Stimulated activated CD4-positive, alpha-beta T cell treated with anti-CD3 and anti-CD28 coated beads, TNF-alpha, amount 100 ng/mL, for 48 hours (primary cell): ENCODE data around the gene AIFM3.

ENCODE experiments used
- DNase-seq, 3 donors: peaks; one replicate each; pipeline ENCODE4 v3.0.0-alpha.2; 2020; ENCODE audit warnings: low read depth in 3 of 3

AIFM3 gene

DNA sequence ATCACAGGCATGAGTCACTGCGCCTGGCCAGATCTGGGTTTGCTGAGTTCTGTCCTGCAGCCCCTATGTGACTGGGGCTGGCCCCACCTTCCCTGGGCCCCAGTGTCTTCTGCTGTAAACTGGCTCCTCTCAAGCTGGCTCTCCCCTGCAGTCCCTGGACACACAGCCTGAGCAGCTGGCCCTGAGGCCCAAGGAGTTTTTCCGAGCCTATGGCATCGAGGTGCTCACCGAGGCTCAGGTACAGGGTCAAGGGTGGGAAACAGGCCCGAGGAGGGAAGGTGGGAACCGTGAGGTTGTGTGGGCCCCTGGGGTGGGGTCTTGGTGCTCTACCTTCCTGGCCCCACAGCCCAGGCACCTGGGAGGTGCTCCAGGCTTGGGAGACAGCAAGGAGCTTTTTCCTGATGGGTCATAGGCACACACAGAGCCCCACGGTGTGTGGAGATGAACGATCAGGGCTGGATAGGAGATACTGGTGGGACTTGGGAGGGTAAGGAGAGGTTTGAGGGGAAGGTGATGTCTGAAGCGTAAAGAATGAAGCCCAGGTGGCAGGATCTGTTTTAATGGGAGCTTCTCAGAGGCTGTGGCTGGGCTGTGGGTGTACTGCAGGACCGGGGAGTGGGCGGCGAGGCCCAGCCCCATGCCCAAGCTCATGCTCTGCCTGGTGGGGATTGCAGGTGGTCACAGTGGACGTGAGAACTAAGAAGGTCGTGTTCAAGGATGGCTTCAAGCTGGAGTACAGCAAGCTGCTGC, 8.7 kb downstream of the AIFM3 start:
- DNase-seq: no peak

DNA sequence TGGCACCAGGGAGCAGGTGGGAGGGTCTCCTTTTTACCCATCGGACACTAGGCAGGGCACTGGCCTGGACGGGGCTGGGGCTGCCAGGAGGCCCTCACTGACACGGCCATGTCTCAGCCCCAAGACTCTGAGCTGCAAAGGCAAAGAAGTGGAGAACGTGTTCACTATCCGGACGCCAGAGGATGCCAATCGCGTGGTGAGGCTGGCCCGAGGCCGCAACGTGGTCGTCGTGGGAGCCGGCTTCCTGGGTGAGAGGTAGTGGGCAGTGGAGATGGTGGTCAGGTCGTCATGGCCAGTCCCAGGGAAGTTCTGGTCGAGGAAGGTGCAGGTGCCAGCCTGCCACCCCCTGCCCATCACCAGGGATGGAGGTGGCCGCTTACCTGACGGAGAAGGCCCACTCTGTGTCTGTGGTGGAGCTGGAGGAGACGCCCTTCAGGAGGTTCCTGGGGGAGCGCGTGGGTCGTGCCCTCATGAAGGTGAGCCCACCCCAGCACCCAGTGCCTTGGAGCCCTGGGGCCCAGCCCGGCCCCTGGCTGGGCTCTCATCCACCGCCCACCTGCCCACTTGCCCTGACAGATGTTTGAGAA, 9.3 kb downstream of the AIFM3 start:
- no peak for DNase-seq

DNA sequence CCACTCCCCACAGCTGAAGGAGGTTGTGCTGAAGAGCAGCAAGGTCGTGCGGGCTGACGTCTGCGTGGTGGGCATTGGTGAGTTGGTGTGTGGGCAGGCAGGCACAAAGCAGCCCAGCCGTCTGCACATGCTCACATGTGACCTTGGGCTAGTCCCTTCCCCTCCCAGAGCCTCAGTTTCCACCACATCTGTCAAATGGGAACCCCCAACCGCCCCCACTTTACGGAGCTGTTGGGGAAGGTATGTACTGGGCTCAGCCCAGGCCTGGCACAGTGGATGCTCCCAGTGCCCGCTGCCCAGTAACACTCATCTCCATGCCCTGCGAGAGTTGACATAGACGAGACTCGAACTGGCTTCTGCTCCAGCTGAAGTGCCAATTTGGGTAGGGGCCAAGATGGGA, 10.0 kb downstream of the AIFM3 start:
- no peak for DNase-seq

DNA sequence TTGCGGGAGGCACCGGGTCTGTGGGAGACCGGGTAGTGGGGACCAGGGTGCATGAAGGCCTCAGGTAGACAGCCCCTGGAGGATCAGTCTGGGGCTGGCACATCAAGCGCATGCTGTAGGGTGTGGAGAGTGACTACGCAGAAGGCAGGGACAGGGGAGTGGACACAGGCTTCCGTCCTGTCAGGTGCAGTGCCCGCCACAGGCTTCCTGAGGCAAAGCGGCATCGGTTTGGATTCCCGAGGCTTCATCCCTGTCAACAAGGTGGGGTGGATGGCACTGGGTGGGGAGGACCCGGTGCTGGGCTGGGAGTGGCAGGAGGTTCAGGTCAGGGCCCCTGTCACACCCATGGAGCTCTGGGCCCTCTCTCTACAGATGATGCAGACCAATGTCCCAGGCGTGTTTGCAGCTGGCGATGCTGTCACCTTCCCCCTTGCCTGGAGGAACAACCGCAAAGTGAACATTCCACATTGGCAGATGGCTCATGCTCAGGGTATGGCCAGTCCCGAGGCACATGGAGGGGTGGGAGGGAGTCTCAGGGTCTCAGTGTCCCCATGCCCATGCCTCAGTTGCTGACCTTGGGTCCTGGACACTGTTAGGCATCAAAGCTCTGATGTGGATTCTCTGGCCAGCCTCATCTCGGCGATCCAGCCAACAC, 10.6 kb downstream of the AIFM3 start:
- no peak for DNase-seq

DNA sequence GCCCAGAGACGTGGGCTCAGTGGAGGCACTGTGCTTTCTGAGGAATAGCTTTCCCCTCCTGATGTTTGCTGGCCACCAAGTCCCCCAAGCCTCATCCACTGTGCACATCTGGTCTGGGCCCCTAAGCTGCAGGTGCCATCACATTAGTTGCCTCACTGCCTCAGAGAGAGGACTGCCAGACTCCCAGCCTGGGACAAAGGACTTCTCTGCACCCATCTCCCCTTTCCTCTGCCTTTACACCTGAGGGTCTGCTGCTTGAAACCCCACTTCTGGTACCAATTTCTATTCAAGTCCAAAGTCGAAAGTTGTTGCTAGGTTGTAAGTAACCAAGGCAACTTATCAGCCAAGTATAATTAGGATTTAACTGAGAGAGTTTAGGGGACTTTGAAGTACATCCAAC, 11.4 kb downstream of the AIFM3 start:
- DNase-seq: no peak

DNA sequence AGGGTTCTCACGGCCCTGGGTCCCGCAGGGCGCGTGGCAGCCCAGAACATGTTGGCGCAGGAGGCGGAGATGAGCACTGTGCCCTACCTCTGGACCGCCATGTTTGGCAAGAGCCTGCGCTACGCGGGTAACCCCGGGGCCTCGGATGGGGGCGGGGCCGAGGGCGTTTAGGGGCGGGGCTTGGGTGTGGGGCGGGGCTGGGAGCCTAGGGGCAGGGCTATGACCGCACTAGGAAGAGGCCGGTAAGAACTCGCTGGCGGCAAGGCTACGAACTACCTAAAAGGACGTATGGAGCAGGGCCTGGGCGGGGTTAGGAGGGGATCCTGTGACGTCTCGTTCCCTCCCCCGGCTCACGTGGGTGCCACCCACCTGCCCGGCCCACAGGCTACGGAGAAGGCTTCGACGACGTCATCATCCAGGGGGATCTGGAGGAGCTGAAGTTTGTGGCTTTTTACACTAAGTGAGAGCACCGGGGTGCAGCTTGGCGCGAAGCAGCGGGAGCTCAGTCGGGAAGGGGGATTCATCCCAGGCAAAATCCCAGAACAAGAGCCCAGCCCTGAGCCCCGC, 12.3 kb downstream of the AIFM3 start:
- peak; percentile 39 to 68 (median 57) for DNase-seq

DNA sequence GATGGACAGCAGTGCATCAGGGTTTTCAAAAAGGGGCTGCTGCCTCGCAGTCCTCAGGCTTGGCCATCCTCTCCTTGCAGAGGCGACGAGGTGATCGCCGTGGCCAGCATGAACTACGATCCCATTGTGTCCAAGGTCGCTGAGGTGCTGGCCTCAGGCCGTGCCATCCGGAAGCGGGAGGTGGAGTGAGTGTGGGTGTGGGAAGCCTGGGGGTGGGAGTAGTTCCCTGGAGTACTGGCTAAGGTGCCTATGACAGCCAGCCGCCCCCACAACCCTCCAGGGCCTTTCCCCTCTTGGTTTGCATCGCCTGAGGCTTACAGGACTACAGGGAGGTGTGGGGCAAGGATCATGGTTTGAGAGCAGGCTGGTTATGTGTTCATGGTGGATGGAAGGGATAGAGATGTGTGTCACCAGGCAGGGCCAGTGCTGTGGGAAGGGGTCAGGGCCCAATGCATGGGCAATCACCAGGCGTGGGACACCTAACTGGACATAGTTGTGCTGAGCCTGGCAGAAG, 12.9 kb downstream of the AIFM3 start:
- no peak for DNase-seq

DNA sequence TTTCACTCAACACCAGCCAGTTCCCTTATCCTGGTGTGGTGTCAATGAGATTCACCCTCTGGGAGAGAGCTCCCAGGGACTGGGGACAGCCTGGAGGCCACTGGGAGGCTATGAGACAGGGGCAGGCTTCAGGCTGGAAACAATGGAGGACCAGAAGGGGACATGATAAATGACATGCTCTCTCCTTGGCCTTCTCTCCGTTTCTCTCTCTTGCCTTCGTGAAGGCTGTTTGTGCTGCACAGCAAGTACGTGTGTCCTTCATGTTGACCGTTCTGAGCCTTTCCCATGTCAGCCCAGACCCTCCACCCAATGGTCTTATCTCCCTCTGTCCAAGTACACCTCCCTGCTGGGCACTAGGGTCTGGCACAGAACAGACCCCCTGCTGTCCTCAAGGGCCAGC, 13.5 kb downstream of the AIFM3 start:
- DNase-seq: no peak

DNA sequence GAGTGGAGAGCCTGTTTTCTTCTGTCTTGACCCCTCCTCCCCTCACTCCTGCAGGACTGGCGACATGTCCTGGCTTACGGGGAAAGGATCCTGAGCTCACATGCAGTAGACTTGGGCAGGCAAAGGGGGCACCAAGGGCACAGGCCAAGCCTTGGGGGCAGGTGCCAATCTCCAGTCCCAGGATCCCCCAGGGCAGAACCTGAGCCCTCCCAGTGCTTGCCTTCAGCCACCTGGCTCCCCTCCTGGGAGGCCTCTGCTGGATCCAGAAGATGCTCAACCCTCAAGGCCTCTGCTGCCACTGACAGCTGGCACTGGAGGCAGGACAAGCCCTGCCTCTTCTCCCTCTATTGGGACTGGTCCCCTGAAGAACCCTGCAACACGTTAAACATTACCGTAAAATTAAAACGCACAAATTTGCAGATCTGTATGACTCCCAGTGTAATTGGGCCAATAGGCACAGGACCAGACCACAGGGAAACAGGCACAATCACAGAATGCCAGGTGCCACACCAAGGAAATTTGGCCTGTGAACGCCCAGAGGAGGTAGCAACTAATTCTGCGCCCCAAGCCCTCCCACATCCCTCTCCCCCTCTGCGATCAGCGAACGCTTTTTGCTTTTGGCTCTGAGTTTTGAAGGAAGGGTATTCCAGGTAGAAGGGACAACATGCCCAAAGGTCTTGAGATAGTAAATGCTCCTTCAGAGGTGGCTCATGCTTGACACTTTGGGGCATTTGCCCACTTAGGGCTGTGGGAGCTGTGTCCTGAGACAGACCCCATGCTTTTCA, 14.1 kb downstream of the AIFM3 start:
- no peak for DNase-seq

DNA sequence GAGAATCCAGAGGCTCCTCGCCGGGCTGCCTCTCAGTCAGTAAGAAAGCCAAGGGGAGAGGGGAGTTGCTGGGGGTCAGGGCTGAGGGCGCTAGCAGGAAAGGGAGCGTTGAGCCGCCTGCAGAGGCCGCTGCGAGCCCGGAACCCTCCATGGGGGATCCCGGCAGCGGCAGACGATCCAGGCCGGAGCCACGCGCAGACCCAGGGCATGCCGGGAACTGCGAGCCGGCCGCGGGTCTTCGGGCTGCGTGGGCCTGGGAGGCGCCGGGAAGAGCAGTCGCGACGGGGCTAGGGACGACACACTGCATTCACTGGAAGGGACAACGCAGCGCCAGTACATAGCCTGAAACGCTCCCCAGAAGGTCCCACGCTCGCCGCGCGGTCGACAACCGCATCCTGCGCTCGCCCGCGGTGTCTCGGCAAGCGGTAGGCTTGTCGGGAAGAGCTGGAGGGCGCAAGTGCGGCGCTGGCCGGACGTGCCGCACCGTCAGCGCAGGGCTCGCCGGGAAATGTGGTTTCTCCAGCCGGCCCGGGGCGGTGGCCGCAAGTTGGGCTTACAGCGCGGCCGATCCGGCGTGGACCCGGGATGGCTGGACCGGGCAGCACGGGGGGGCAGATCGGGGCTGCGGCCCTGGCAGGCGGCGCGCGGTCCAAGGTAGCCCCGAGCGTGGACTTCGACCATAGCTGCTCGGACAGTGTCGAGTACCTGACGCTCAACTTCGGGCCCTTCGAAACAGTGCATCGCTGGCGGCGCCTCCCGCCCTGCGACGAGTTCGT, 14.9 kb downstream of the AIFM3 start, which contains the start of gene LZTR1:
Gene LZTR1, plus strand, starts transcription at position 511 of the 776 bp plus-strand sequence. Its CDS starts 75 bp downstream, at position 586.
- peak; percentile 43 to 58 (median 53) for DNase-seq

DNA sequence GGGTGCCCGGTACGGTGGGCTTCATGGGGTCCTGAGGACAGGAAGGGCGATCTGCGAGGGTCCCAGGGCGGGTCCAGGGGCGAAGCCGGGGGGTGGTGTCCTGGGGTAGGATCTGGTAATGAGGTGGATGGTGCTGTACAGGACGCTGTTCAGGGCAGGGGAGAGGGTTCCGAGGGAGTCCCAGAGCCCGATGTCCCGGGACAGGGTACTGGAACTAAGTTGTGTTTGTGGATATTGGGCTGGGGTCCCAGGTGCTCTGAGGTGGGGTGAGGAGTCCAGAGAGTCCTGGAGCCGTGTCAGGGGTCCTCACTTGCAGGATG, 15.5 kb downstream of the AIFM3 start:
- no peak for DNase-seq

DNA sequence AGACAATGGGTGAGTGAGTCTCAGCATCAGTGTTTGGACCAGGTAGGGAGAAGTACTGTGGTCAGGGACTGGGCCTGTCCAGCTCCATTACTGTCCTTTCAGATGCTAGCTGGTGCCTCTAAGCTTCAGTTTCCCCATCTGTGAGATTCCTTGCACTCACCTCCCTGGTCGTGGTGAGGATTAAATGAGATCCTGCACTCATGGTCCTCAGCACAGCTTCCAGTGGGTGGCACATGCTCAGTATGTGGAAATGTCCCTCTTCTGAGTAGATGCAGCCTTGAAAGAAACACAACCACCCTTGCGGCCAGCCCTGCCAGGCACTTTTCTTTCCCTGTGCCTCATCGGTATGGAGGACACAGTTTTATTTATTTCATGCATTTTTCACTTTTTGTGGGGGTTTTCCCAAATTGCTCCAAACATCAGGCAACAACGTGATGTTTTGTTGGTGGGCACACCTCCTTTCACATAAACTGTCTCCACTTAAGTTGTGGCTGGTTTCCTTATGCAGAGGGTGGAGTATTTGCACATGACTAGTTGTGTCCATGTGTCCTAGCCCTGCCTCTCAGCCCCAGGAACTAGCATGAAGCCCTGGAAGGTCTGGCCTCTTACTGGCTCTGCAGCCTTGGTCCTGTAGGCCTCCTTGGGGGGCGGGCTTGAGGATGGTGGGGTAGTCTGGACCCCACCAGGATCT, 16.2 kb downstream of the AIFM3 start:
- DNase-seq: no peak

DNA sequence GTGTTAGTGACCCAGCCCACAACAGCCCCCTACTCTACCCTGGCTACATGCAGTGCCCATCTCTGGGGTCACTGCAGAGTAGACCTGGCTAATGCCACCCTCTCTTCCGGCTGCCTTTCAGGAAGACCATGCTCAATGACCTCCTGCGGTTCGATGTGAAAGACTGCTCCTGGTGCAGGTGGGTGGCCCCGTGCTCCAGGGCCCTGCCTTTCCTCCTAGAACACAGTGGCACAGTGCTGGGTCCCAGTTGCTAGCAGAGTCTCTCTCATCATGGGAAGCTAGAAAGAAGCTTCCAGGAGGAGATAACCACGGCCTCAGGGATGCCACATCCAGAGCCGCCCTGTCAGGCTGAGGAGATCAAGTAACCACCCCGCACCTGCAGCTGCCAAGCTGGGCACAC, 18.7 kb downstream of the AIFM3 start:
- no peak for DNase-seq

DNA sequence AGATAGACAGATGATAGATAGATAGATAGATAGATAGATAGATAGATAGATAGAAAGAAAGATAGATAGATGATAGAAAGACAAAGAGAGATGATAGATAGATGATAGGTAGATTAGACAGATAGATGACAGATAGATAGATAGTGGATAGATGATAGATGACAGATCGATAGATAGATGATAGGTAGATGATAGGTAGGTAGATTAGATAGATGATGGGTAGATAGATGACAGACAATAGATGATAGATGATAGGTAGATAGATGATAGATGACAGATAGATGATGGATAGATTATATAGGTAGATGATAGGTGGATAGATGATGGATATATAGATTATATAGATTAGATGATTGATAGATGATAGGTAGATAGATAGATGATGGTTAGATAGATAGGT, 19.3 kb downstream of the AIFM3 start:
- DNase-seq: no peak

DNA sequence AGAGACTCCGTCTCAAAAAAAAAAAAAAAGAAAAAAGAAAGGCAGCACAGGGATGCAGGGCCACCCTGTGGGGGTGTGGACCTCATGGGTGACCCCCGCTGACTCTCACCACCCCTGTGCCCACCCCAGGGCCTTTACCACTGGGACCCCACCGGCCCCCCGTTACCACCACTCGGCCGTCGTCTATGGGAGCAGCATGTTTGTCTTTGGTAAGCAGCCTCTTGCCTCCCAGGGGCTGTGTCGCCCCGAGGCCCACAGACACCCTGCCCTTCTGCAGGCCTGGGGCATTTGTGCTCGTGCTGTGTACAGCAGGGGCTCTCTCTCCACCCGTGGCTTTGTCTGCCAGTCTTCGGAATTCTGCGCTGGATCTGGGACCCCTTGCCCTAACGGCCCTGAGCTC, 20.3 kb downstream of the AIFM3 start:
- no peak for DNase-seq

DNA sequence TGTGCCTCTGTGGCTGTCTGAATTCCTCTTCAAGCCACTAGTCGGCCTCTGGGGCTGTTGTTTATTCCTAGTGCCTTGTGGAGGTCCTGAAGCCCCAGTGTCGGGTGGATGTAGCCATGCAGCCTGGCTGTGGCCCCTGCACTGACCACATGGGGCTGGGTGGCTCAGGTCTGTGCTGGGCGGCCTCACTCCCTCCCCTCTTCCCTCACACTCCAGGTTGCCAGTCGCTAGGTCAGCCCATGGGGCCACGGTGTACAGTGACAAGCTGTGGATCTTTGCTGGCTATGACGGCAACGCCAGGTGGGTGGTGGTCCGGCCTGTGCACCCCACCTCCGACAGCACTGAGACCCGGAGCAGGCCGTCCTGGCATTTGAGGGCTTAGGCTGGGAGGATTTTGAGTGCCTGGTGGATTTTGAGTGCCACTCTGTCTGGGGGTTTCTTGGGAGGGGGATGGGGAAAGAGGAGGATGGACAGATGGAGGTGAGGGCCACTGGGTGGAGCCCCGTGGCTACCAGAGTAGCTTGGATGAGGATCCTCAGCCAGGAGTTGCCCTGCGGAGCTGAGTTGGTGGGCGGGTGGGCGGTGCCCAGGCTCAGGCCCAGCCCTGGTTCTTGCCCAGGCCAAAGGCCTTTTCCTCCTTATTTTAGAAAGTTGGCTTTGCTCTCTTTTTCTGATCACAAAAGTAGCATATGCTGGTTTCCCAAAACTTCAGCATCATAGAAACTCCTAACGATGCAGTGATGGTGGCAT, 21.7 kb downstream of the AIFM3 start:
- DNase-seq: no peak

DNA sequence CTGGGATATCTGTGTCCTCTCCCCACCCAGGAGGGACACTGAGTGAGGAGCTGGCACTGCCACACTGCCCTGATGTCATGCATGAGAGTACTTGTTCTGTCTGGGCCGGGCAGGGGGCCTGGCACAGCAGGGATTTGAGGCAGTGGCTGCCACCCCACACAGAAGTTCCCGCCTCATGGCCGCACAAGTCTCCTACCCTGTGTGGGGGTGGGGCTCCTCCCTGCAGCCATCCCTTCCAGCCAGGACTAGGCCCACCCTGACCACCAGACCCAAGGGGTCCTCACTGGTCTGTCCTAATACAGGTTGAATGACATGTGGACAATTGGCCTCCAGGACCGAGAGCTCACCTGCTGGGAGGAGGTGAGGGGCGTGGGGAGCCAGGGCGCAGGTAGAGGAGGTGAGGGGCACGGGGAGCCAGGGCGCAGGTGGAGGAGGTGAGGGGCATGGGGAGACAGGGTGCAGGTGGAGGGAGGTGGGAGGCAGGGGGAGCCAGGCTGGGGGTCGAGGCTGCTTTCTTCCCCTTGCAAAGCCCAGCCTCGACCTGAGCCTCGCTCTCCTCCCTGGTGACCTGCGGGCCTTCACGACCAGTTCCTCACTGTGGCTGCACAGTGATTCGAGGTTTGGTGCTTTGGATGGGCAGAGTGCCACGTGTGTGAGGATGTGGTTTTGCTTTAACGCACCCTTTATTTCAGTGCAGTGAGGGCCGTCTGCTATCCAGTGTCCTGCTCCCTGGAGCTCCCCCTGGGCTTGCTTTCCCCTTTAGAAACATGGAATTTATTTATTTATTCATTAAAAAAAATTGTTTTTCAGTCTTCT, 22.5 kb downstream of the AIFM3 start:
- no peak for DNase-seq

DNA sequence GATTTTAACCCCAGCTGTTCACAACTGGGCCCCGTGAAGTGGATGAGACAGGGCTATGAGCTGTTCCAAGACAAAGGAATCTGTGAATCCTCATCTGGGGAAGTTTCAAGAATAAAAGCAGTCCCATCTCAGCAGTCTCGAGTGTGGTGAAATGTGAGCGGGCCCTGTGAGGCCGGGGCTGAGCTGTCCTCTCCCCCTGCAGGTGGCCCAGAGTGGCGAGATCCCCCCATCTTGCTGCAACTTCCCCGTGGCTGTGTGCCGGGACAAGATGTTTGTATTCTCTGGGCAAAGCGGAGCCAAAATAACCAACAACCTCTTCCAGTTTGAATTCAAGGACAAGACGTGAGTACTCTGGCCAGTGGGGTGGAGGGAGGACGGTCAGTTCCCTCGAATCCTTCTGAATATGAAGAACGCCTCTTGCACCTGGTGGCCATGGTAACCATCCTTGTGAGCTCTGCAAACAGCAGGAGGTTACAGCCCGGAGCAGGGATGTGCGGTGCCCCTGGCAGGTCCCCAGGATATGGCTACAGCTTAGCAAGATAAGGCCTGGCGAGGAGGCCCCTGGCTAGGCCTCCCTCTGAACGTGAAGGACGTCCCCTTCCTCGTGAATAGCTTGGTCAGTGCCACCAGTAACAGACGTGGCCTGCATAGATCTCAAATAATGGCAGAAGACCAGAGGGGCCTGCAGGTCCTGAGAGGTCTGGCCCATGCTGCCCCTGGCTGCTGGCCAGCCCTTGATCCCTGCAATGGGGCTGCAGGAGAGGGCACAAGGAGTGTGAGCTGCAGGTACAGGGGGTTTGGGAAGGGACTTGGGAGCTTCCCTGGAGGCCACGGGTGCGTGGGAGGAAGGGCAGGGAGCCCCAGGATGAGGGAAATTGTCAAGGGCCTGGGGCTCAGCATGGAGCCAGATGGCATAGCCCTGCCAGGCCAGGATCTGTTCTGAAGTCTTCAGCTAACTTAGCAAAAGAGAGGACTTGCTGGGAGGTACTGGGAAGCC, 23.4 kb downstream of the AIFM3 start:
- DNase-seq: no peak
